Gastroesophageal sphincter (tissue), 4 donors: ENCODE measurements around the gene EFCAB14. TPM values are rescaled to one million over a fixed set of nuclear protein-coding genes. Genes with fewer than 3 reads are reported as not detected.

Experiments
- ATAC-seq: fragments of 150-250 bp; one replicate; pipeline ENCODE4 v1.9.1; 2016; ENCODE audit warnings: mild to moderate bottlenecking, moderate library complexity
- H3K27ac ChIP-seq, 4 donors: fragments of 200-600 bp; sonication (generic) in 3 of 4; 1 replicate in 3 of 4; 2 replicates in 1 of 4; pipeline ENCODE4 v1.5.1; 2016 to 2019
- H3K27me3 ChIP-seq: fragments of 200-600 bp; sonication (generic); one replicate; pipeline ENCODE4 v1.5.1; 2019
- H3K36me3 ChIP-seq, 2 donors: fragments of 200-600 bp; sonication (generic); one replicate each; pipeline ENCODE4 v1.5.1; 2019; ENCODE audit warnings: control low read depth in 1 of 2
- H3K4me1 ChIP-seq, 3 donors: fragments of 200-600 bp; sonication (generic); 1 replicate in 2 of 3; 2 replicates in 1 of 3; pipeline ENCODE4 v1.5.1; 2016 to 2019; ENCODE audit warnings: control low read depth in 2 of 3
- H3K4me3 ChIP-seq, 2 donors: fragments of 200-600 bp; sonication (generic); one replicate each; pipeline ENCODE4 v1.5.1; 2019; ENCODE audit warnings: mild to moderate bottlenecking in 1 of 2, moderate library complexity in 1 of 2
- H3K9me3 ChIP-seq, 3 donors: fragments of 200-600 bp; sonication (generic); one replicate each; pipeline ENCODE4 v1.5.1; 2017 to 2019; ENCODE audit warnings: control low read depth in 2 of 3
- CTCF ChIP-seq, 4 experiments: fragments of 200-600 bp in 2 of 4; fragments of 450-650 bp in 2 of 4; sonication (generic) in 1 of 4; IDR thresholded peaks; one replicate each; pipeline ENCODE4 v1.5.1; 2017 to 2019; ENCODE audit warnings: antibody characterized with exemption in 4 of 4, mild to moderate bottlenecking in 2 of 4, moderate library complexity in 2 of 4
- EP300 ChIP-seq: sonication (generic); formaldehyde crosslinking; IDR thresholded peaks from one replicate; pipeline ENCODE4 v1.6.1; 2017; ENCODE audit warnings: antibody characterized with exemption, mild to moderate bottlenecking
- POLR2A ChIP-seq, 2 donors: fragments of 450-650 bp; IDR thresholded peaks; one replicate each; pipeline ENCODE4 v1.6.1; 2017; ENCODE audit warnings: antibody characterized with exemption in 2 of 2, mild to moderate bottlenecking in 2 of 2, moderate library complexity in 1 of 2
- POLR2AphosphoS5 ChIP-seq: sonication (generic); formaldehyde crosslinking; IDR thresholded peaks from one replicate; pipeline ENCODE4 v1.6.1; 2017; ENCODE audit warnings: antibody characterized with exemption
- WGBS, 2 donors: methylation state at CpG; one replicate each; pipeline ENCODE4 v1.1.5; 2018; ENCODE audit warnings: low coverage in 1 of 2; 5-methylcytosine and 5-hydroxymethylcytosine counted together
- total RNA-seq, 4 donors: library from RNA; depleted of rRNA; stranded (reverse); fragments of >200 nt; gene quantifications; one replicate each; pipeline ENCODE4 v1.1.0, GENCODE V29; 2016

Gene EFCAB14
- total RNA-seq, 4 donors from 2014 or later = 109 to 133 (median 116) TPM

- no peak for ATAC-seq
- TF ChIP-seq POLR2A (IDR thresholded peaks at IDR 0.05) = no peak
- TF ChIP-seq CTCF (IDR thresholded peaks at IDR 0.05) = no peak
- TF ChIP-seq EP300 = no peak
- TF ChIP-seq POLR2AphosphoS5 = no peak
- Histone ChIP-seq H3K27ac (peak overlapping the region in 1 of 4 donors; percentile 92), H3K27me3 (no peaks in the 10 kb centered on the region), H3K4me1 (peaks cover 10 to 41% (median 12%) of the 10 kb centered on the region in 3 donors), H3K4me3 (peak overlapping the region; percentile 89 to 97), H3K36me3 (peaks cover 0 to 39% of the 10 kb centered on the region in 2 donors), H3K9me3 (no peaks in the 10 kb centered on the region)
- 43 to 56% methylated on average over 1 to 9 of the region's 9 CpGs for WGBS, 2 donors
These were observed 1.3 kb downstream of the EFCAB14 start for GRCh38 chr1:46717654-46718053.

- H3K27me3 ChIP-seq = no peaks in the 10 kb centered on the region
- no peaks in the 10 kb centered on the region for H3K9me3 ChIP-seq
- ATAC-seq = no peak
- no peak for TF ChIP-seq POLR2AphosphoS5
- no peak for TF ChIP-seq CTCF (IDR thresholded peaks at IDR 0.05)
- no peak for TF ChIP-seq EP300
- TF ChIP-seq POLR2A (IDR thresholded peaks at IDR 0.05) = no peak
- H3K4me1 ChIP-seq = peaks cover 10 to 40% (median 12%) of the 10 kb centered on the region in 3 donors
- no peak overlapping the region for H3K4me3 ChIP-seq
- peaks cover 0 to 66% of the 10 kb centered on the region in 2 donors for H3K36me3 ChIP-seq
- 52 to 55% methylated on average over 3 of the region's 3 CpGs for WGBS, 2 donors
- no peak overlapping the region for H3K27ac ChIP-seq
These were observed 3.9 kb downstream of the EFCAB14 start for GRCh38 chr1:46714976-46715375.

- no peaks in the 10 kb centered on the region for H3K4me1 ChIP-seq
- no peak overlapping the region for H3K27ac ChIP-seq
- no peaks in the 10 kb centered on the region for H3K27me3 ChIP-seq
- WGBS, 2 donors = 60 to 83% methylated on average over 1 of the region's 1 CpG
- no peak for ATAC-seq
- TF ChIP-seq POLR2AphosphoS5 (no peak), POLR2A (IDR thresholded peaks at IDR 0.05) (no peak), EP300 (no peak), CTCF (IDR thresholded peaks at IDR 0.05) (no peak)
- H3K9me3 ChIP-seq = no peaks in the 10 kb centered on the region
- no peak overlapping the region for H3K4me3 ChIP-seq
- peaks cover 7 to 94% of the 10 kb centered on the region in 2 donors for H3K36me3 ChIP-seq
These were observed 10.8 kb downstream of the EFCAB14 start for GRCh38 chr1:46708121-46708520.

GRCh38 chr1:46705408-46705807 lies 13.5 kb downstream of the EFCAB14 start:
- 65 to 76% methylated on average over 4 to 9 of the region's 9 CpGs for WGBS, 2 donors
- Histone ChIP-seq H3K27ac (no peak overlapping the region), H3K9me3 (no peaks in the 10 kb centered on the region), H3K4me1 (peaks cover 0 to 11% (median 0%) of the 10 kb centered on the region in 3 donors), H3K27me3 (no peaks in the 10 kb centered on the region), H3K36me3 (peaks cover 7 to 88% of the 10 kb centered on the region in 2 donors), H3K4me3 (no peak overlapping the region)
- ATAC-seq = no peak
- TF ChIP-seq POLR2A (IDR thresholded peaks at IDR 0.05) = no peak
- no peak for TF ChIP-seq EP300

GRCh38 chr1:46703927-46704641 lies 14.8 kb downstream of the EFCAB14 start:
- peaks cover 0 to 11% (median 0%) of the 10 kb centered on the region in 3 donors for H3K4me1 ChIP-seq
- TF ChIP-seq CTCF (IDR thresholded peaks at IDR 0.05) (no peak), EP300 (no peak), POLR2A (IDR thresholded peaks at IDR 0.05) (no peak), POLR2AphosphoS5 (no peak)
- WGBS, 2 donors = 75% methylated on average over 3 of the region's 3 CpGs; no CpG with 5 or more reads in 1 of the 2 donors
- H3K27ac ChIP-seq = no peak overlapping the region
- no peaks in the 10 kb centered on the region for H3K27me3 ChIP-seq
- no peak for ATAC-seq
- H3K4me3 ChIP-seq = no peak overlapping the region
- H3K36me3 ChIP-seq = peaks cover 7 to 82% of the 10 kb centered on the region in 2 donors
- H3K9me3 ChIP-seq = no peaks in the 10 kb centered on the region
